Brain microvascular endothelial cell (primary cell): ENCODE measurements around the gene ATXN2.
A peak's percentile ranks its signal among the peaks of the same experiment; 100 is the strongest.

Source experiments
- DNase-seq: peaks from one replicate; pipeline ENCODE4 v3.0.0-alpha.2; 2020
- H3K27ac ChIP-seq: fragments of 250-450 bp; sonication (Bioruptor Pico); 2 replicates; pipeline ENCODE4 v1.5.1; 2020; ENCODE audit warnings: mild to moderate bottlenecking, moderate library complexity
- H3K27me3 ChIP-seq: fragments of 250-450 bp; sonication (Bioruptor Pico); replicated peaks from 2 replicates; pipeline ENCODE4 v1.5.1; 2020; ENCODE audit warnings: mild to moderate bottlenecking
- H3K36me3 ChIP-seq: fragments of 250-450 bp; sonication (Bioruptor Pico); replicated peaks from 2 replicates; pipeline ENCODE4 v1.5.1; 2020; ENCODE audit warnings: mild to moderate bottlenecking
- H3K4me3 ChIP-seq: 2 replicates; pipeline ENCODE4 v1.5.1; 2011; ENCODE audit warnings: low read depth, mild to moderate bottlenecking, control low read depth, low read length, moderate library complexity
- CTCF ChIP-seq: IDR thresholded peaks from 2 replicates; pipeline ENCODE4 v1.5.1; 2011; ENCODE audit warnings: low read depth, mild to moderate bottlenecking, moderate library complexity, low read length, control low read depth, inconsistent platforms; ENCODE audit errors: missing control alignments
- in situ Hi-C: cut with HindIII; loops from 2 replicates; pipeline ENCODE4 v1.10.0; 2017; ENCODE audit warnings: low sequenced_read_pairs, low pct_ligation_motif_present

ATXN2 gene

GRCh38 chr12:111439657-111440151, 159.4 kb downstream of the ATXN2 start:
- Histone ChIP-seq H3K27ac (no peak overlapping the region), H3K4me3 (no peak overlapping the region), H3K36me3 (peaks cover 40% of the 10 kb centered on the region), H3K27me3 (no peaks in the 10 kb centered on the region)
- in situ Hi-C loops: no loop called here
- DNase-seq: no peak
- no peak for TF ChIP-seq CTCF

- H3K36me3 ChIP-seq: peaks cover 38% of the 10 kb centered on the region
- H3K4me3 ChIP-seq: no peak overlapping the region
- peak overlapping the region; percentile 67 for H3K27ac ChIP-seq
- DNase-seq: peak; percentile 68
- in situ Hi-C loops: no loop called here
- no peak for TF ChIP-seq CTCF
- no peaks in the 10 kb centered on the region for H3K27me3 ChIP-seq
Observed at GRCh38 chr12:111438481-111438880, 160.6 kb downstream of the ATXN2 start.

- in situ Hi-C loops: no loop called here
- peak; percentile 88 for DNase-seq
- Histone ChIP-seq H3K36me3 (peaks cover 39% of the 10 kb centered on the region), H3K27me3 (no peaks in the 10 kb centered on the region), H3K27ac (peak overlapping the region; percentile 73), H3K4me3 (no peak overlapping the region)
- TF ChIP-seq CTCF: no peak
Observed at GRCh38 chr12:111437816-111438454, 161.2 kb downstream of the ATXN2 start.

GRCh38 chr12:111436811-111437210, 162.3 kb downstream of the ATXN2 start:
- in situ Hi-C loops: no loop called here
- Histone ChIP-seq H3K27ac (peak overlapping the region; percentile 73), H3K27me3 (no peaks in the 10 kb centered on the region), H3K4me3 (no peak overlapping the region), H3K36me3 (peaks cover 36% of the 10 kb centered on the region)
- TF ChIP-seq CTCF: no peak
- no peak for DNase-seq

- no peak for TF ChIP-seq CTCF
- DNase-seq: no peak
- no peaks in the 10 kb centered on the region for H3K27me3 ChIP-seq
- in situ Hi-C loops: no loop called here
- peaks cover 35% of the 10 kb centered on the region for H3K36me3 ChIP-seq
- H3K27ac ChIP-seq: no peak overlapping the region
- H3K4me3 ChIP-seq: no peak overlapping the region
Observed at GRCh38 chr12:111436266-111436665, 162.8 kb downstream of the ATXN2 start.

GRCh38 chr12:111435661-111436201, 163.4 kb downstream of the ATXN2 start:
- Histone ChIP-seq H3K4me3 (no peak overlapping the region), H3K27ac (peak overlapping the region; percentile 59), H3K27me3 (no peaks in the 10 kb centered on the region), H3K36me3 (peaks cover 31% of the 10 kb centered on the region)
- DNase-seq: no peak
- TF ChIP-seq CTCF: no peak
- in situ Hi-C loops: no loop called here
